Mucosa of rectum (tissue), 2 donors: ENCODE data around the gene UBE2L3.
"Not testable (repeated sequence)": the region's sequence is repeated elsewhere in the genome, so short reads cannot be mapped to it uniquely, and the experiment has no call there.

Experiments used
- H3K27ac ChIP-seq, 2 donors: one replicate each; pipeline ENCODE4 v1.7.0; 2013; ENCODE audit warnings: inconsistent platforms in 2 of 2, low read depth in 2 of 2, low read length in 2 of 2
- H3K27me3 ChIP-seq, 2 donors: one replicate each; pipeline ENCODE4 v1.7.0; 2013; ENCODE audit warnings: low read length in 2 of 2; ENCODE audit not compliant: control insufficient read depth in 2 of 2, insufficient read depth in 2 of 2
- H3K36me3 ChIP-seq, 2 donors: one replicate each; pipeline ENCODE4 v1.7.0; 2013; ENCODE audit warnings: low read length in 2 of 2; ENCODE audit not compliant: control insufficient read depth in 2 of 2, insufficient read depth in 2 of 2
- H3K4me1 ChIP-seq, 2 donors: one replicate each; pipeline ENCODE4 v1.7.0; 2013; ENCODE audit warnings: low read length in 2 of 2, mild to moderate bottlenecking in 1 of 2; ENCODE audit not compliant: control insufficient read depth in 2 of 2, insufficient read depth in 2 of 2
- H3K4me3 ChIP-seq, 2 donors: one replicate each; pipeline ENCODE4 v1.7.0; 2013; ENCODE audit warnings: low read length in 2 of 2
- H3K9ac ChIP-seq, 2 donors: one replicate each; pipeline ENCODE4 v1.7.0; 2013; ENCODE audit warnings: low read length in 2 of 2, low read depth in 1 of 2, mild to moderate bottlenecking in 1 of 2
- H3K9me3 ChIP-seq, 2 donors: one replicate each; pipeline ENCODE4 v1.7.0; 2013; ENCODE audit warnings: low read length in 2 of 2; ENCODE audit not compliant: control insufficient read depth in 2 of 2
- donor health status: healthy.
- donor health status: Normal muscosa, but diverticular disease.

The UBE2L3 gene

GRCh38 chr22:21567456-21568346 lies at the start of gene UBE2L3:
Gene UBE2L3 (plus strand): TSS chr22:21567714. CDS start chr22:21567745, 31 bp downstream.
- no peaks in the 10 kb centered on the region for H3K36me3 ChIP-seq
- H3K4me1 ChIP-seq: peaks cover 20 to 22% of the 10 kb centered on the region in 2 donors
- peak within 1 kb of the TSS; percentile 88 to 95 for H3K9ac ChIP-seq

GRCh38 chr22:21526705-21527500 lies 40.6 kb upstream of the UBE2L3 start:
- H3K36me3 ChIP-seq, H3K4me1 ChIP-seq, H3K4me3 ChIP-seq, H3K27me3 ChIP-seq, H3K9ac ChIP-seq, H3K27ac ChIP-seq, H3K9me3 ChIP-seq: not testable (repeated sequence)

More at GRCh38 chr22:21567456-21568346, at the start of gene UBE2L3:
- H3K27ac ChIP-seq: peak within 1 kb of the TSS; percentile 85 to 89
- H3K4me3 ChIP-seq: peak within 1 kb of the TSS; percentile 83 to 85
- no peaks in the 10 kb centered on the region for H3K9me3 ChIP-seq
- H3K27me3 ChIP-seq: no peaks in the 10 kb centered on the region

GRCh38 chr22:21531525-21531924 lies 36.0 kb upstream of the UBE2L3 start:
- not testable (repeated sequence) for H3K27me3 ChIP-seq, H3K4me3 ChIP-seq, H3K9me3 ChIP-seq, H3K9ac ChIP-seq, H3K36me3 ChIP-seq, H3K27ac ChIP-seq, H3K4me1 ChIP-seq

GRCh38 chr22:21532863-21533648 lies 34.5 kb upstream of the UBE2L3 start:
- not testable (repeated sequence) for H3K36me3 ChIP-seq, H3K4me3 ChIP-seq, H3K4me1 ChIP-seq, H3K9me3 ChIP-seq, H3K27ac ChIP-seq, H3K27me3 ChIP-seq, H3K9ac ChIP-seq

- not testable (repeated sequence) for H3K9me3 ChIP-seq, H3K27me3 ChIP-seq, H3K9ac ChIP-seq, H3K27ac ChIP-seq, H3K4me1 ChIP-seq, H3K4me3 ChIP-seq, H3K36me3 ChIP-seq
These were observed 27.7 kb upstream of the UBE2L3 start for GRCh38 chr22:21539862-21540261.

- H3K4me1 ChIP-seq, H3K9ac ChIP-seq, H3K27ac ChIP-seq, H3K27me3 ChIP-seq, H3K36me3 ChIP-seq, H3K9me3 ChIP-seq, H3K4me3 ChIP-seq: not testable (repeated sequence)
These were observed 22.8 kb upstream of the UBE2L3 start for GRCh38 chr22:21544432-21545322.

- not testable (repeated sequence) for H3K36me3 ChIP-seq, H3K9me3 ChIP-seq, H3K27me3 ChIP-seq, H3K27ac ChIP-seq, H3K9ac ChIP-seq, H3K4me1 ChIP-seq, H3K4me3 ChIP-seq
These were observed 18.0 kb upstream of the UBE2L3 start for GRCh38 chr22:21549558-21549957.

GRCh38 chr22:21550008-21550677 lies 17.4 kb upstream of the UBE2L3 start:
- H3K27me3 ChIP-seq, H3K36me3 ChIP-seq, H3K9me3 ChIP-seq, H3K4me1 ChIP-seq, H3K4me3 ChIP-seq, H3K9ac ChIP-seq, H3K27ac ChIP-seq: not testable (repeated sequence)

GRCh38 chr22:21550678-21551047 lies 16.9 kb upstream of the UBE2L3 start:
- H3K4me1 ChIP-seq, H3K27ac ChIP-seq, H3K9me3 ChIP-seq, H3K27me3 ChIP-seq, H3K9ac ChIP-seq, H3K4me3 ChIP-seq, H3K36me3 ChIP-seq: not testable (repeated sequence)
